Brain microvascular endothelial cell (primary cell): ENCODE results near the gene SLC44A1.

Source experiments
- DNase-seq: peaks from one replicate; pipeline ENCODE4 v3.0.0-alpha.2; 2020
- H3K27ac ChIP-seq: fragments of 250-450 bp; sonication (Bioruptor Pico); 2 replicates; pipeline ENCODE4 v1.5.1; 2020; ENCODE audit warnings: mild to moderate bottlenecking, moderate library complexity
- H3K27me3 ChIP-seq: fragments of 250-450 bp; sonication (Bioruptor Pico); replicated peaks from 2 replicates; pipeline ENCODE4 v1.5.1; 2020; ENCODE audit warnings: mild to moderate bottlenecking
- H3K36me3 ChIP-seq: fragments of 250-450 bp; sonication (Bioruptor Pico); replicated peaks from 2 replicates; pipeline ENCODE4 v1.5.1; 2020; ENCODE audit warnings: mild to moderate bottlenecking
- H3K4me3 ChIP-seq: 2 replicates; pipeline ENCODE4 v1.5.1; 2011; ENCODE audit warnings: low read depth, mild to moderate bottlenecking, control low read depth, low read length, moderate library complexity
- in situ Hi-C: cut with HindIII; loops from 2 replicates; pipeline ENCODE4 v1.10.0; 2017; ENCODE audit warnings: low sequenced_read_pairs, low pct_ligation_motif_present
- TF ChIP-seq, protein P1 (sequence below): IDR thresholded peaks from 2 replicates; pipeline ENCODE4 v1.5.1; 2011; ENCODE audit warnings: low read depth, mild to moderate bottlenecking, moderate library complexity, low read length, control low read depth, inconsistent platforms; ENCODE audit errors: missing control alignments

SLC44A1 gene

DNA sequence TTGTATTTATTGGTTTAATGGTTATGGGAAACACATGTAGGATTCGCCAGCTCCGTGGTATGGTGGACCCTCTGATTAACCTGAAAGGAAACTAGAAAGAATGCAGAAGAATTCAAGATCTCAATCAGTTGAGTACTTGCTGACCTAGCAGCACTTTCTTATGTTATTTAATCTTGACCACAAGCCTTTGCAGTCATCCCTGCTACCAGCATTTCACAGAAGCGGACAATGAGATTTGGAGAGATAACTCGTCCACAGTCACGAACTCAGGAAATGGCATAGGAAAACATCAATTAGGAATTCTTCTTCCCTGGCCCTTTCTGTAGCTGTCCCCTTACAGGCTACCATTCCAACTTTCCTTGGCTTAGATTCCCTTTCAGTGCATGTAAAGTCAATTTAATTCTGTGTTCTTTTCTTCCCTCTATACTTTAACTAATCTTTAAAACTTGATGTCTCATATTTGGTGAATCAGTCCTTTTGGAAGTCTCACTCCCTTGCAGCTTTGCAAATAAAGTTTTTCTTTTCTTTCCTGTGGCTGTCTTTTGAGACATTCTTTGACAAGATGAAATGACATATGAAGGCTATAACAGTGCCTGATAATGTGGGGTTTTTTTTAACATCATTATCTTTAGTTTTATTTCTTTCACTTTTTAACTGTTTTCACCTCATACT, 1.3 kb upstream of the SLC44A1 start:
- Histone ChIP-seq H3K36me3 (no peaks in the 10 kb centered on the region), H3K27ac (peak overlapping the region; percentile 42), H3K27me3 (no peaks in the 10 kb centered on the region), H3K4me3 (no peak overlapping the region)
- TF ChIP-seq, protein P1, sequence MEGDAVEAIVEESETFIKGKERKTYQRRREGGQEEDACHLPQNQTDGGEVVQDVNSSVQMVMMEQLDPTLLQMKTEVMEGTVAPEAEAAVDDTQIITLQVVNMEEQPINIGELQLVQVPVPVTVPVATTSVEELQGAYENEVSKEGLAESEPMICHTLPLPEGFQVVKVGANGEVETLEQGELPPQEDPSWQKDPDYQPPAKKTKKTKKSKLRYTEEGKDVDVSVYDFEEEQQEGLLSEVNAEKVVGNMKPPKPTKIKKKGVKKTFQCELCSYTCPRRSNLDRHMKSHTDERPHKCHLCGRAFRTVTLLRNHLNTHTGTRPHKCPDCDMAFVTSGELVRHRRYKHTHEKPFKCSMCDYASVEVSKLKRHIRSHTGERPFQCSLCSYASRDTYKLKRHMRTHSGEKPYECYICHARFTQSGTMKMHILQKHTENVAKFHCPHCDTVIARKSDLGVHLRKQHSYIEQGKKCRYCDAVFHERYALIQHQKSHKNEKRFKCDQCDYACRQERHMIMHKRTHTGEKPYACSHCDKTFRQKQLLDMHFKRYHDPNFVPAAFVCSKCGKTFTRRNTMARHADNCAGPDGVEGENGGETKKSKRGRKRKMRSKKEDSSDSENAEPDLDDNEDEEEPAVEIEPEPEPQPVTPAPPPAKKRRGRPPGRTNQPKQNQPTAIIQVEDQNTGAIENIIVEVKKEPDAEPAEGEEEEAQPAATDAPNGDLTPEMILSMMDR, result no peak
- in situ Hi-C loops, result no loop called here
- peak; percentile 80 for DNase-seq

DNA sequence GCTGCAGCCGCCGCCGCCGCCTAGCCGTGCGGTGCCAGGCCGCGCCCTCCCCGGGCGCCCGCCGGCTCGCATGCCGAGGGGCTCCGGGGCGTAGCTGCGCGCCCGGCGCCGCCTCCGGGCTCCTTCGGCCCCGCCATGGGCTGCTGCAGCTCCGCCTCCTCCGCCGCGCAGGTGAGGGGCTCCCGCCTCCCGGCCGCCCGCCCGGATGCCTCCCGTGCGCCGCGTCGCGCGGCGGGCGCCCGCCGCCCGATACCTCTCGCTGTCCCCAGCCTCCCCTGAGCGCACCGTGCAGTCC, 230 bp downstream of the SLC44A1 start:
- TF ChIP-seq, protein P1, result no peak
- Histone ChIP-seq H3K4me3 (peak overlapping the region; percentile 81), H3K27ac (peak overlapping the region; percentile 42), H3K27me3 (no peaks in the 10 kb centered on the region), H3K36me3 (no peaks in the 10 kb centered on the region)
- no peak for DNase-seq
- in situ Hi-C loops, result no loop called here

DNA sequence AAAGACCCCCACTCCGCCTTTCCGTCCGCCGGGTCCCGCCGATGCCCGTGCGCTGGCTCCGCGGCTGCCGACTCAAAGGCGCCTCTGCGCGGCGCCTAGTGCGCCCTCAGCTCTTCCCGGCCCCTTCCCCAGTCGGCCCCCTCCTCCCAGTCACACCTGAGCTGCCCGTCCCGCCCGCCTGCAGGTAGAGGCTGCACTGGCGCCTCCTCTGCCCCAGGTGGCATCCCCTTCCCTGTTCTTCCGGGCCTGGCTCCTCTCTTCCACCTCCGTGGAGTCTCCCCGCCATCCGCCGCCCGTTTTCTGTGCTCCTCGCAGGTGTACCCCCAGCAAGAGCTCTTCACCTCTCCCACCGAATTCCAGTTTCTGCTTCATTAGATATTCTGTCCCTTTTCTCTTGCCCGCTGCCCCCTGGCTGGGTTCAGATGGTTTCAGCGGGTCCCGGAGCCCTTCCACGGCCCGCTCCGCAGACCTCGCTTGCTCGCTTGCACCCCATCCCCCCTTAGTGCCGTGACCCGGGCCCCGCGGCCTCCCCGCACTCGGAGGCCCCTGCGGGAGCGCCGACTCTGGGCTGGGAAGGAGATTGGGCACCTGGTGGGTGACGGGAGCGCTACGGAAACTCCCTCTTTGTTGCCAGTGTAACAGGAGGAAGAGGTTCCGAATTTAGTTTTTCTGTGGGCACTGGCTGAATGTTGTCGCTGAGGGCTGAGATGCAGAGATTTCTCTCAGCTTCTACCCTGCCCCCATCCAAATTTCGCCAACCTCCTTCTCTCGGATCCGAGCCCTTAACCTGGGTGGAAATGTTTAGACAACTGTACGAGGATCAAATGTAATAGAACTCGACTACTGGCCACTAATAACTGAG, 809 bp downstream of the SLC44A1 start:
- Histone ChIP-seq H3K4me3 (peak overlapping the region; percentile 81), H3K27me3 (no peaks in the 10 kb centered on the region), H3K36me3 (no peaks in the 10 kb centered on the region), H3K27ac (peak overlapping the region; percentile 7)
- no peak for DNase-seq
- in situ Hi-C loops, result no loop called here
- TF ChIP-seq, protein P1, result peak; percentile 26

- H3K4me3 ChIP-seq, result peak overlapping the region; percentile 81
- TF ChIP-seq, protein P1, result no peak
- DNase-seq, result no peak
- no peaks in the 10 kb centered on the region for H3K27me3 ChIP-seq
- H3K27ac ChIP-seq, result peak overlapping the region; percentile 7
- no peaks in the 10 kb centered on the region for H3K36me3 ChIP-seq
- in situ Hi-C loops, result no loop called here
These were observed 1.4 kb downstream of the SLC44A1 start for GRCh38 chr9:105245891-105246161.

DNA sequence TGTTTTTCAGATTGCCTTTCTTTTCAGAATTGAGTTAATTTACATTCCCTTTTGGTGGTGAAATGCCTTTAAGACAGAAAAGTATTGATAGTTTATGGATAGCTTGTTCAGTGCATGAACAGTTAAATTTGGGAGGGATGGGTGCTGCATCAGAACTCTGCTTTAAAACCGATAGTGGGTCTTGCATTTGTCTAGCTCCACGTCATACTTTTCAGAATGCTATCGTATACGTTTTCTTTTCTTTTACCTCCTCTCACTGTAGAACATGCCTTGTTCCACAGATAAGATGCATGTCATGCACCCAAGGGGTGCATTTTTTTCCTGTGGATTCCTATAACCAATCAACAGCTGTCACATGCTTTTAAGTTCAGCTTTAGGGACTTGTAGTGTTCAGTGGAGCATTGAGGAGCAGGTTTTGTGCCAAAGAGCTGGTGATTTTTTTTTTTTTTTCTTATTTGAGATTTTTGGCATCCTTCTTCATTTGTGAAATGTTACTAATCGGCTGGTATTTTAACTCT, 2.3 kb downstream of the SLC44A1 start:
- Histone ChIP-seq H3K4me3 (no peak overlapping the region), H3K36me3 (no peaks in the 10 kb centered on the region), H3K27me3 (no peaks in the 10 kb centered on the region), H3K27ac (no peak overlapping the region)
- TF ChIP-seq, protein P1, result no peak
- no peak for DNase-seq
- in situ Hi-C loops, result no loop called here

DNA sequence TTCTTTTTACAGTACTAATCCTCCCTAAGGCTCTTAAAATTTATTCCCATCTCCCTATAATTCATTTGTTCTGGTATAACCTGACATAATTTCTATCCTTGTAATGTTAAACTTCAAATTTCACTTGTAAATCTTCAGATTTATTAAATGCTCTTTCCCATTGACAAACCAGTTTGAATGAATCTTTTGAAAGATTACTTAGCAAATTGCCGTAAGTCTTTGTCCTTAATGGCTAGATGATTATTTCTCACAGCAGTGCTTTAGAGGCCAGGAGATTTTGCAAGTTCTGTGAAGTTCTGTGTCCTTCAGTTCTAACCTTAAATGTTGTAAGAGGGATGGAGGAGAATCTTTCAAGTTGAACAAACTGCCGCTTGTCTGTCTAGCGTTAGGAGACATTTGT, 4.2 kb downstream of the SLC44A1 start:
- no peak for DNase-seq
- in situ Hi-C loops, result no loop called here
- Histone ChIP-seq H3K36me3 (no peaks in the 10 kb centered on the region), H3K27me3 (no peaks in the 10 kb centered on the region), H3K4me3 (no peak overlapping the region), H3K27ac (no peak overlapping the region)
- TF ChIP-seq, protein P1, result no peak
